ENCODE measurements around the gene CARD19. TPM values are rescaled to one million over a fixed set of nuclear protein-coding genes. Genes with fewer than 3 reads are reported as not detected.

Gene CARD19
- total and polyA plus RNA-seq, 9 of the 15 experiments (the other 6 are each of a cell fraction or from before 2014, with no cell fraction given) = 0.90 to 34.9 (median 14.6) TPM

DNA sequence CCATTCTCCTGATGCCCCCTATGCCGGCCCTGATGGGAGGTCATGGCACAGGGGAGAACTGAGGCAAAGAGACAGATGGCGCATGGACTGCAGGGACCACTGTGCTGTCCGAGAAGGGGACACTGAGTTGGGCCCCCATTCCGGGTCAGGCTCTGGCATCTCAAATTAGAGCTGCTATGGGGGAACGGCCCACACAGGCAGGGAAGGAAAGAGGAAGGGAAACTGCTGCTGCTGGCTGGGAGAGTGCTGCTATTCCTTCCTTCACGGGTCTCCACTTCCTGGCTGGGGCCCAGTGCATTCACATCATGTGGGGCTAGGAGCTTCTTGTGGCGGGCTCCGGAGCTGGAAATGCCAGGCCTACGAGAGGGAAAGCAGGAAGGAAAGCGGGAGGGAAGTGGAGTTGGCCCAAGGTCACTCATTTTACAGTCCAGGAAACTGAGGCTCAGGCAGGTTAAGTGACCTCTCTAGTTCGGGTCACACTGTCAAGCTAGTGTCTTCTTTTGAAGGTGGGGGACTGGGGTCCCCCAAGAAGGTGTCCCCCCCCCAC is 1.3 kb upstream of the CARD19 start (continued):
- TF ChIP-seq, protein P1, sequence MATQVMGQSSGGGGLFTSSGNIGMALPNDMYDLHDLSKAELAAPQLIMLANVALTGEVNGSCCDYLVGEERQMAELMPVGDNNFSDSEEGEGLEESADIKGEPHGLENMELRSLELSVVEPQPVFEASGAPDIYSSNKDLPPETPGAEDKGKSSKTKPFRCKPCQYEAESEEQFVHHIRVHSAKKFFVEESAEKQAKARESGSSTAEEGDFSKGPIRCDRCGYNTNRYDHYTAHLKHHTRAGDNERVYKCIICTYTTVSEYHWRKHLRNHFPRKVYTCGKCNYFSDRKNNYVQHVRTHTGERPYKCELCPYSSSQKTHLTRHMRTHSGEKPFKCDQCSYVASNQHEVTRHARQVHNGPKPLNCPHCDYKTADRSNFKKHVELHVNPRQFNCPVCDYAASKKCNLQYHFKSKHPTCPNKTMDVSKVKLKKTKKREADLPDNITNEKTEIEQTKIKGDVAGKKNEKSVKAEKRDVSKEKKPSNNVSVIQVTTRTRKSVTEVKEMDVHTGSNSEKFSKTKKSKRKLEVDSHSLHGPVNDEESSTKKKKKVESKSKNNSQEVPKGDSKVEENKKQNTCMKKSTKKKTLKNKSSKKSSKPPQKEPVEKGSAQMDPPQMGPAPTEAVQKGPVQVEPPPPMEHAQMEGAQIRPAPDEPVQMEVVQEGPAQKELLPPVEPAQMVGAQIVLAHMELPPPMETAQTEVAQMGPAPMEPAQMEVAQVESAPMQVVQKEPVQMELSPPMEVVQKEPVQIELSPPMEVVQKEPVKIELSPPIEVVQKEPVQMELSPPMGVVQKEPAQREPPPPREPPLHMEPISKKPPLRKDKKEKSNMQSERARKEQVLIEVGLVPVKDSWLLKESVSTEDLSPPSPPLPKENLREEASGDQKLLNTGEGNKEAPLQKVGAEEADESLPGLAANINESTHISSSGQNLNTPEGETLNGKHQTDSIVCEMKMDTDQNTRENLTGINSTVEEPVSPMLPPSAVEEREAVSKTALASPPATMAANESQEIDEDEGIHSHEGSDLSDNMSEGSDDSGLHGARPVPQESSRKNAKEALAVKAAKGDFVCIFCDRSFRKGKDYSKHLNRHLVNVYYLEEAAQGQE (IDR thresholded peaks at IDR 0.05; ENCODE audit: borderline replicate concordance) = no peak
- TF ChIP-seq, protein P1 (CRISPR knock-in tag; IDR thresholded peaks at IDR 0.05; ENCODE audit: low read depth) = no peak
- TF ChIP-seq, protein P2, sequence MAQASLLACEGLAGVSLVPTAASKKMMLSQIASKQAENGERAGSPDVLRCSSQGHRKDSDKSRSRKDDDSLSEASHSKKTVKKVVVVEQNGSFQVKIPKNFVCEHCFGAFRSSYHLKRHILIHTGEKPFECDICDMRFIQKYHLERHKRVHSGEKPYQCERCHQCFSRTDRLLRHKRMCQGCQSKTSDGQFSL (CRISPR knock-in tag; IDR thresholded peaks at IDR 0.05) = no peak
- TF ChIP-seq, protein P2 (tag; IDR thresholded peaks at IDR 0.05) = peak in 1 of 2 experiments; percentile 31; a peak in 1 of 4 replicates
- TF ChIP-seq GTF2E2 (tag; IDR thresholded peaks at IDR 0.05) = peak; percentile 52; the same call in 1 of the 2 replicates
- TF ChIP-seq U2AF2 (optimal IDR thresholded peaks at IDR 0.05; ENCODE audit: low read depth, low read length) = no peak
- no peak for TF ChIP-seq TARDBP (IDR thresholded peaks at IDR 0.05)
- peak; percentile 80; the same call in 1 of the 2 replicates for TF ChIP-seq THRAP3 (IDR thresholded peaks at IDR 0.05; ENCODE audit: borderline replicate concordance)
- no peak for TF ChIP-seq SRSF7 (optimal IDR thresholded peaks at IDR 0.05; ENCODE audit: low read depth, low read length)
- TF ChIP-seq SMARCA5 (IDR thresholded peaks at IDR 0.05) = 0 out of 2 replicates have a peak, but pooled peaks have one; percentile 68
- TF ChIP-seq NEUROD1 (IDR thresholded peaks at IDR 0.05; ENCODE audit: borderline replicate concordance, low read depth, low read length, partially characterized antibody) = no peak
- TF ChIP-seq ZFPM2 (CRISPR knock-in tag; IDR thresholded peaks at IDR 0.05) = no peak
- TF ChIP-seq GATAD2B (IDR thresholded peaks at IDR 0.05; ENCODE audit: borderline replicate concordance) = no peak
- 0 out of 2 replicates have a peak, but pooled peaks have one; percentile 13 for TF ChIP-seq MTA1 (IDR thresholded peaks at IDR 0.05; ENCODE audit: borderline replicate concordance)
- TF ChIP-seq ZNF57 (CRISPR knock-in tag; IDR thresholded peaks at IDR 0.05) = no peak
- TF ChIP-seq HLTF (IDR thresholded peaks at IDR 0.05) = no peak
- TF ChIP-seq NCOA2 (IDR thresholded peaks at IDR 0.05; ENCODE audit: partially characterized antibody in 2 of 2) = no peak

All from K562 (cell line).